Endothelial cell (in vitro differentiated cells): ENCODE measurements around the gene GAR1. TPM values are rescaled to one million over a fixed set of nuclear protein-coding genes. Genes with fewer than 3 reads are reported as not detected.
A peak's percentile ranks its signal among the peaks of the same experiment; 100 is the strongest.

Experiments used
- DNase-seq: peaks from one replicate; pipeline ENCODE4 v3.0.0; 2021; ENCODE audit warnings: low spot score
- H3K27ac Mint-ChIP-seq: one replicate; pipeline ENCODE4 v1.8.0; 2021; ENCODE audit warnings: mixed read lengths, inconsistent platforms; ENCODE audit not compliant: unreplicated experiment
- H3K27me3 Mint-ChIP-seq: one replicate; pipeline ENCODE4 v1.8.0; 2021; ENCODE audit warnings: mild to moderate bottlenecking, moderate library complexity, mixed read lengths, inconsistent platforms; ENCODE audit not compliant: unreplicated experiment
- H3K36me3 Mint-ChIP-seq: one replicate; pipeline ENCODE4 v1.8.0; 2021; ENCODE audit warnings: mild to moderate bottlenecking, low read depth, mixed read lengths, inconsistent platforms; ENCODE audit not compliant: unreplicated experiment
- H3K4me1 Mint-ChIP-seq: one replicate; pipeline ENCODE4 v1.8.0; 2021; ENCODE audit warnings: mild to moderate bottlenecking, mixed read lengths, inconsistent platforms; ENCODE audit not compliant: unreplicated experiment
- H3K4me3 Mint-ChIP-seq: one replicate; pipeline ENCODE4 v1.8.0; 2021; ENCODE audit warnings: mild to moderate bottlenecking, mixed read lengths, inconsistent platforms; ENCODE audit not compliant: unreplicated experiment
- H3K9me3 Mint-ChIP-seq: one replicate; pipeline ENCODE4 v1.8.0; 2021; ENCODE audit warnings: mixed read lengths, inconsistent platforms; ENCODE audit not compliant: unreplicated experiment
- CTCF ChIP-seq: fragments of 200-600 bp; sonication (generic); IDR thresholded peaks from one replicate; pipeline ENCODE4 v1.5.0; 2021; ENCODE audit warnings: antibody characterized with exemption; ENCODE audit not compliant: unreplicated experiment
- total RNA-seq: library from RNA; stranded (reverse); fragmentation: NEBNext Ultra II Directional; extraction: Animal tissue kit (Norgen Biotek cat#: 25700); gene quantifications from one replicate; pipeline ENCODE4 v1.2.1, GENCODE V29; 2021; ENCODE audit not compliant: unreplicated experiment

The GAR1 gene
- total RNA-seq, 1 donor from 2014 or later: 34.4 TPM

DNA sequence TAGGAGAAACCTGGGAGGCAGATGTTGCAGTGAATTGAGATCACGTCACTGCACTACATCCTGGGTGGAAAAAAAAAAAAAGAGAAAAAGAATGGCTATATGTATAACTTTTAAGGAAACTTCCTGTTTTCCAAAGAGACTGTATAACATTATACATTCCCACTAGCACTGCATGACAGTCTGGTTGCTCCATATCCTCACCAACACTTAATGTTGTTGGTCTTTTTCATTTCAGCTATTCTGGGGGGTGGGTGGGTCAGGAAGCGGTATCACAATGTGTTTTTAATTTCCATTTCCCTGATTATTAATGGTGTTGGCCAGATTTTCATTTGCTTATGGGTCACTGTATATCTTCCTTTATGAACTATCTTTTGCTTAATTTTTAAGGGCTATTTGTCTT lies 45.7 kb downstream of the GAR1 start:
- peaks cover 2% of the 10 kb centered on the region for H3K4me1 Mint-ChIP-seq
- H3K36me3 Mint-ChIP-seq: peaks cover 17% of the 10 kb centered on the region
- H3K27ac Mint-ChIP-seq: no peak overlapping the region
- TF ChIP-seq CTCF: no peak
- no peak overlapping the region for H3K4me3 Mint-ChIP-seq
- peaks cover 2% of the 10 kb centered on the region for H3K27me3 Mint-ChIP-seq
- no peak for DNase-seq
- H3K9me3 Mint-ChIP-seq: peaks cover 8% of the 10 kb centered on the region

DNA sequence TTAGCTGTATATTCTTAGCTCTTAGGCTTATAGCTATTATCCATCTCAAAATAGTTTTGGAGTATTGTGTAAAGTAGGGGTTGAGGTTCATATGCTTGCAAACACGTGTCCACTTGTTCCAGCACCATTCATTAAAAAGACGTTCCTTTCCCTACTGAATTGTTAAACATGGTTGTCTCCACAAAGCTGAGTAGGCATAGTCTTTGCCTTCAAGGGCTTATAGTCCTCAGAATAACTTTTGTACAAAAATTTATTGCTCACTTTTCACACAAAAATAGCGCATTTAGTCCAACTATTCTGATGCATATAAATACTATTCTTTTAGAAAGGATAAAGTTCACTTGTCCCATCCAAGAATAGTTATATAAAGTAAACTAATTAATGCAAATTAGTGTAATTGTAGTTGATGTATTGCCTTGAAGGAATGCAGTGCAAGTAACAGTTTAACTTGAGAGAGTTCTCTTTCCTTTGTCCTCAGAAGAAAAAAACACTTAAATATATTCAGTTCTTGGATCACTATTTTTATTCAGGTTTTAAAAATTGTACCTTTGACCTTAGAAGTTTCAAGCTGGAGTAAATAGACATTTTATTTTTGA lies 46.5 kb downstream of the GAR1 start:
- peaks cover 8% of the 10 kb centered on the region for H3K9me3 Mint-ChIP-seq

GRCh38 chr4:109864134-109864533 lies 48.6 kb downstream of the GAR1 start:
- Mint-ChIP-seq H3K27ac (no peak overlapping the region), H3K36me3 (peaks cover 1% of the 10 kb centered on the region), H3K4me1 (peaks cover 2% of the 10 kb centered on the region), H3K4me3 (no peak overlapping the region), H3K9me3 (peaks cover 8% of the 10 kb centered on the region), H3K27me3 (no peaks in the 10 kb centered on the region)
- no peak for TF ChIP-seq CTCF
- DNase-seq: no peak

More for the DNA sequence above, 46.5 kb downstream of the GAR1 start:
- H3K27me3 Mint-ChIP-seq: peaks cover 2% of the 10 kb centered on the region
- peaks cover 14% of the 10 kb centered on the region for H3K36me3 Mint-ChIP-seq
- no peak overlapping the region for H3K4me3 Mint-ChIP-seq
- H3K27ac Mint-ChIP-seq: no peak overlapping the region
- H3K4me1 Mint-ChIP-seq: peaks cover 2% of the 10 kb centered on the region
- no peak for DNase-seq
- TF ChIP-seq CTCF: no peak

- no peak for DNase-seq
- no peak overlapping the region for H3K27ac Mint-ChIP-seq
- H3K4me1 Mint-ChIP-seq: peaks cover 9% of the 10 kb centered on the region
- TF ChIP-seq CTCF: no peak
- H3K27me3 Mint-ChIP-seq: no peaks in the 10 kb centered on the region
- no peaks in the 10 kb centered on the region for H3K9me3 Mint-ChIP-seq
- no peak overlapping the region for H3K4me3 Mint-ChIP-seq
- H3K36me3 Mint-ChIP-seq: peaks cover 1% of the 10 kb centered on the region
Observed at GRCh38 chr4:109870061-109870460, 54.5 kb downstream of the GAR1 start.

DNA sequence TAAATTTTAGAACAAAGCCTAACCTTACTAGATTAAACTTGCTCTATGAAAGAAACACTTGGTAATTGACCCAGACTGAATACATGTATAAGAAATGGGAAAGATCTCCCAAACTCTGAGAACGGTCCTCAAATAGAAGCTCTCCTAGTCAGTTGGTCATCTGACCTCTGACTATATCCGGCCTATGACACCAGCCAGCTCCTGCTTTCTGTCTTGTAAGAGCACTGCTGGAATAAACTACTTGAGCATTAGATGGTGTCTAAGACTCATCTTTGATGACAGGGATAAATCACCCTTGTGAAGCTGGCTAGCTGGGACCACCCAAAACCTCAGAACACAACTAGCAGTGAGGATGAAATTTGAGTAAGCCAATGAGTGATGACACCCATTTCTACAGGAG lies 56.5 kb downstream of the GAR1 start:
- H3K4me1 Mint-ChIP-seq: peaks cover 9% of the 10 kb centered on the region
- no peak for TF ChIP-seq CTCF
- peaks cover 5% of the 10 kb centered on the region for H3K36me3 Mint-ChIP-seq
- H3K27ac Mint-ChIP-seq: peak overlapping the region; percentile 7
- no peaks in the 10 kb centered on the region for H3K27me3 Mint-ChIP-seq
- H3K4me3 Mint-ChIP-seq: no peak overlapping the region
- no peak for DNase-seq
- H3K9me3 Mint-ChIP-seq: no peaks in the 10 kb centered on the region
